SK-N-MC (cell line): ENCODE results near the gene EIF2B2.

Experiments
- EZH2 ChIP-seq: fragments of 200-600 bp; sonication (generic); IDR thresholded peaks from one replicate; pipeline ENCODE4 v1.6.1; 2017; ENCODE audit warnings: antibody characterized with exemption
- POLR2AphosphoS5 ChIP-seq: IDR thresholded peaks from 2 replicates; pipeline ENCODE4 v1.6.1; 2012; ENCODE audit warnings: mild to moderate bottlenecking, low read depth, low read length, borderline replicate concordance

DNA sequence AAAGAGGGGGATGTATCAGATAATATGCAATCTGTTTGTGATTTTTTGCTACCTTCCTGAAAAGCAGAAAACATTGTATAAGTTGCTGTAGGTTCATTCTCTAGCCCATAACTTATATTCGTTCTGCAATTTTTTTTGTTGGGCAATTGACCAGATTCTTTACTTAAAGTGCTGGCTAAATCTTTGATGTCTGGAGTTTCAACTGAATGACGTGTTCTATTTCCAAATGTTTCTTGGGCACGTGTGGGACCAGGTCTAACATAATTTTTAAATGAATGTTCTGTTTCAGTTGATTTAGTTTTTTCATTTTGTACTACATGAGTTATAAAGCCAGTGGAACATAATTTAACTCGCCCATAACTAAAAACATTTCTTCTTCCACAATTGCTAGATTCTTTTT lies 44.8 kb downstream of the EIF2B2 start:
- TF ChIP-seq EZH2 (no peak), POLR2AphosphoS5 (no peak)
